GM19372 (cell line): ENCODE data around the gene MGAT2.
"Not testable (repeated sequence)": the region's sequence is repeated elsewhere in the genome, so short reads cannot be mapped to it uniquely, and the experiment has no call there.

Source experiments
- ATAC-seq: cut with Tn5 transposase; IDR thresholded peaks from one replicate; pipeline ENCODE4 v1.9.1; 2021; ENCODE audit warnings: mild to moderate bottlenecking, low read depth, moderate library complexity; ENCODE audit not compliant: unreplicated experiment

MGAT2 gene

DNA sequence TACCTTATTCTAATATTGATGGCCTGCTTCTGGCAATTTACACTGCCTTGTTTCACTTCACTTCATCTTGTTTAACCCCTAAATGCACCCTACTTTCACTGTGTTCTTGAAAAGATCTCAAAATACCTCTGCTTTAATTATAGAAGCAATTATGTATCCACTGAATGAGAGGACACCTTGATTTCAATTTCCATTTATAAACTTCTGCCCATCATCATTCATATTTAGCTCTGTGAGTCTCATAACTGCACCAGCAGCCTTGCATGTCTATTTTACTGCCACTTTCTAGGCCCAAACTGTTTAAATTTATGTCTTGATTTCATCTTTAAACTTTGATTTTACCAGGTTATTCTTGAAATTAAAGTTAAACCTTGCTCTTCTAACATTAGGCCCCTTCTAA, 21.6 kb downstream of the MGAT2 start:
- no peak for ATAC-seq

- no peak for ATAC-seq
Measured at GRCh38 chr14:49653508-49653907, 32.9 kb downstream of the MGAT2 start.

DNA sequence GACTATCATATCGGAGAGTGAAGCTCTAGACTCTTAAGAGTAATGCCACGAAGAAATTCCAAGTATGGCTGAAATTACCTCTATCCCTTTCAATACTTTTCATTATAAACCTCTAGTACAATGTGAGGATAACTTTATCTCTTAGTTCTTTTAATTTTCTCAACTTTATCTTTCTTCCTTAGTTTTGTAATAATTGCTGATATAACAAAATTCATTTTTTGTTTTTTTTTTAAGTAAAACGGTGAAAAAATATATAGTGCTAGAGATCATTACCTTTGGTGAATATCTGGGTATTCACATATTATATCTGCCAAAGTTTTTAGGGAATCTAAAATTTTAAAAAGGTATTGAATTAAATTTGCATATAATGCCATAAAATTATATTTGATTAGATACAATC, 33.9 kb downstream of the MGAT2 start:
- ATAC-seq = no peak

DNA sequence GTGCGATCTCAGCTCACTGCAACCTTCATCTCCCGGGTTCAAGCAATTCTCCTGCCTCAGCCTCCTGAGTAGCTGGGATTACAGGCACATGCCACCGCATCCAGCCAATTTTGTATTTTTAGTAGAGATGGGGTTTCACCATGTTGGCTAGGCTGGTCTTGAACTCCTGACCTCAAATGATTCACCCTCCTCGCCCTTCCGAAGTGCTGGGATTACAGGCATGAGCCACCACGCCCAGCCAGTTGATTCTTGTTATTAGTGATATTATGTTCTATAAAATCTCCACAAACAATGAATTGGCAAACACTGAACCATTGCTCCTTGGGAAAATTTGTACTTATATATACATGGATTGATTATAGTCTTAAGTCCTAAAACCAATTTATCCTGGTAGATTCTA, 36.9 kb downstream of the MGAT2 start:
- not testable (repeated sequence) for ATAC-seq

DNA sequence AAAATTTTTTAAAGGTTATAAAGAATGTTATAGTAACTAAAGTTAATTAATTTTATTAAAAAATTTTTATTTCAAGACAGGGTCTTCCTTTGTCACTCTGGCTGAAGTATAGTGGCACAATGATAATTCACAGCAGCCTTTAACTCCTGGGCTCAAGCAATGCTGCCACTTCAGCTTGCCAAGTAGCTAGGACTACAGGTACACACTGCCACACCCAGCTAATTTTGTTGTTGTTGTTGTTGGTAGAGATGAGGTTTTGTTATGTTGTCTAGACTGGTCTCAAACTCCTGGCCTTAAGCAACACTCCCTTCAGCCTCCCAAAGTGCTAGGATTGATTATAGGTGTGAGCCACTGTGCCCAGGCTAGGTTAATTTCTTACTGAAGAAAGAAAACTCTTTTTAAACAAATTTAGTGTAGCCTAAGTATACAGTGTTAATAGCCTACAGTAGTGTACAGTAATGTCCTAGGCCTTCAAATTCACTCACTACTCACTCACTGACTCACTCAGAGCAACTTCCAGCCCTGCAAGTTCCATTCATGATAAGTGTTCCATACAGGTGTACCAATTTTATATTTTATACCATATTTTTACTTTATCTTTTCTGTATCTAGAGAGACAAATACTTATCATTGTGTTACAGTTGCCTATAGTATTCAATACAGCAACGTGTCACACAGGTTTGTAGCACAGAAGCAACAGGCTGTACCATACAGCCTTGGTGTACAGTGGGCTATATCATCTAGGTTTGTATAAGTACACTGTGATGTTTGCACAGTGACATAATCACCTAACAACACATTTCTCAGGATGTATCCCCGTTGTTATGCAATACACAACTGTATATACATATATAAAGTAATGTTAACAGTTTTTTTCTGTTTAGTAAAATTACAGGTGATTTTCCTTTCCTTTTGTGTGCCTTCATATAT, 39.2 kb downstream of the MGAT2 start:
- no peak for ATAC-seq

DNA sequence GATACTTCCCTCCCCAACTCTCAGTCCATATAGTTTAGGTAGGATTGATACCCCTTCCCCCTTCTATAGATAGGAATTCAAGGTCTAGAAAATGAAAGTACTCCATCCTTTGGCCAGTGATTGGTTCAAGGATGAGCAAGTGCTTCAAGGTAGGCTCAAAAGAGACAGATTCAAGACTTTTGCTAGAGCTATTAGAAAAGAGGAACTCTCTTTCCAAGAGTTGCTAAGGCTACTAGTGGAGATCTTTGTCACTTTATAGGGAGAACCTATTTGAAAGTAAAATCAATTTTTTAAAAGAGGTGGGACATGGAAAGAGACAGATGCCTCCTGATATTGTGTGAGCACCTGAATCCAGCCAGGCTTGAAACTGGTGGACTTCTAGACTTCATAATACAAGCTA, 49.9 kb downstream of the MGAT2 start:
- no peak for ATAC-seq
